ENCODE measurements around the gene ARHGAP42. TPM values are rescaled to one million over a fixed set of nuclear protein-coding genes. Genes with fewer than 3 reads are reported as not detected.
A peak's percentile ranks its signal among the peaks of the same experiment; 100 is the strongest.

ARHGAP42 gene
- total and polyA plus RNA-seq, 10 of the 15 experiments (the other 5 are each of a cell fraction or from before 2014, with no cell fraction given) = 1.8 to 6.3 (median 3.2) TPM

DNA sequence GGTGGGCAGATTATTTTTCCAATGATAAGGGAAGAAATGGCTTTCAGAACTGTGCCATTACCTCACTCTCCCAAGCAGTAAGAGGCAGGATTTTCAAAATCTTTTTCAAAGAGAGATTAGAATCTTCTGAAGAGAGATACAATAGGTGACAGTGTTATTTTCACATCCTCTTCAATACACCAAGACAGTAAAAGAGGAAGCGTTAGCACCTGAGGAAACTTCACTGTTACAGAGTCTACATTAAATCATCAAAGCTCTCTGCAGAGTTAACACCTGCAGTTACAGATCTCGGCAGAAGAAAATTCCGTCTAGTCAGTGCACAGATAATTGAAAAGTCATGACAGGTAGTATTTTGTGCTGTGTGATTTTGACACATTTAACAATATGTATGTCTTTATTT, 297.6 kb downstream of the ARHGAP42 start:
- DNase-seq (ENCODE audit: low read depth, low spot score) = no peak
- peak; percentile 57; the same call in 1 of the 2 replicates for TF ChIP-seq SPI1 (IDR thresholded peaks at IDR 0.05; ENCODE audit: borderline replicate concordance, insufficient read depth, low read depth, low read length)
- TF ChIP-seq CREB1 (IDR thresholded peaks at IDR 0.05; ENCODE audit: low read depth) = no peak

DNA sequence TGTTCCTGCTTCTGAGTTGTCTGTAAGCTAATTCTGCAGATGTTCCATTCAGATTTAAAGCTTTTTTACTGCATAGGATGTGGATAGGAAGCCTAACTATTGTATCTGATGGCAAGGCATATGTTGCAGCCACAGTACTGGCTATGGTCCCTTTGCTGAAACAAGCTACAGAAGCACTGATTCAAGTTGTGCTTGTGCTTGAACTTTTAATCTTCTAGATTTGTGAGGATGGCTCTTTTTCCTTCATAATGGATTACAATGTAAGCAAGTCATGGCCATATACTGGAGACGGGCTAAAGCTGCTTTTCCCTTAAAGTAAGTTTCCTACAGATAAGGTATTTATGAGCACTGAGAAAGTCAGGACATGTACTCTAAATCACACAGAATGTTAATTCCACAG, 303.8 kb downstream of the ARHGAP42 start:
- 92% methylated on average over 1 of the region's 1 CpG for WGBS (ENCODE audit: insufficient coverage, insufficient replicate concordance, low lambda C conversion rate, missing lambda C conversion rate)
- ChIA-PET SMC1A (ENCODE audit: uncharacterized antibody, unreplicated experiment) (interaction anchor here (0.9 kb wide), 1 partner anchor 768 kb away, joined by 3 read pairs; no protein-coding TSS in a partner anchor), RAD21 (ENCODE audit: unreplicated experiment) (no interaction called here), POLR2A (no interaction called here), CTCF (no interaction called here)
- no TSS peak for BruUV-seq (replicated peaks)
- Histone ChIP-seq H3K36me3 (ENCODE audit: control insufficient read depth in 2 of 2, insufficient read depth in 2 of 2, low read length in 1 of 2) (no peaks in the 10 kb centered on the region), H3K9me3 (replicated peaks; ENCODE audit: control insufficient read depth, insufficient read depth, low read length) (no peaks in the 10 kb centered on the region), H3K79me2 (ENCODE audit: control insufficient read depth, insufficient read depth, low read length) (no peaks in the 10 kb centered on the region), H2AFZ (ENCODE audit: control insufficient read depth, low read depth, low read length) (no peak overlapping the region), H4K20me1 (ENCODE audit: control insufficient read depth, insufficient read depth) (peaks cover 3% of the 10 kb centered on the region; the same call in 1 of the 2 replicates), H3K4me3 (no peak overlapping the region), H3K27ac (ENCODE audit: control insufficient read depth, insufficient read depth) (no peak overlapping the region), H3K9ac (ENCODE audit: control insufficient read depth, insufficient read depth, low read length) (no peak overlapping the region), H3K4me2 (ENCODE audit: control insufficient read depth, insufficient read depth) (no peak overlapping the region), H3K27me3 (replicated peaks in 1 of 2; ENCODE audit: control insufficient read depth in 2 of 2, insufficient read depth in 2 of 2, low read length in 1 of 2) (no peaks in the 10 kb centered on the region), H3K4me1 (ENCODE audit: control insufficient read depth, insufficient read depth, low read length) (no peaks in the 10 kb centered on the region)
- ATAC-seq (no peak), FAIRE-seq (no peak), DNase-seq (ENCODE audit: low read depth, low spot score) (no peak)
- intact Hi-C loops (cut with micrococcal nuclease; ENCODE audit: unreplicated experiment) (no loop called here), in situ Hi-C loops (cut with MboI) (no loop called here)
- TF ChIP-seq SUZ12 (IDR thresholded peaks at IDR 0.05; ENCODE audit: unreplicated experiment) = no peak
- TF ChIP-seq ZNF24 (IDR thresholded peaks at IDR 0.05) = no peak
- TF ChIP-seq POLR2AphosphoS2 (IDR thresholded peaks at IDR 0.05; ENCODE audit: low read depth, low read length) = no peak
- TF ChIP-seq, protein P1, sequence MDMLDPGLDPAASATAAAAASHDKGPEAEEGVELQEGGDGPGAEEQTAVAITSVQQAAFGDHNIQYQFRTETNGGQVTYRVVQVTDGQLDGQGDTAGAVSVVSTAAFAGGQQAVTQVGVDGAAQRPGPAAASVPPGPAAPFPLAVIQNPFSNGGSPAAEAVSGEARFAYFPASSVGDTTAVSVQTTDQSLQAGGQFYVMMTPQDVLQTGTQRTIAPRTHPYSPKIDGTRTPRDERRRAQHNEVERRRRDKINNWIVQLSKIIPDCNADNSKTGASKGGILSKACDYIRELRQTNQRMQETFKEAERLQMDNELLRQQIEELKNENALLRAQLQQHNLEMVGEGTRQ (IDR thresholded peaks at IDR 0.05; ENCODE audit: borderline replicate concordance, low read depth, low read length) = no peak
- TF ChIP-seq STAT3 (IDR thresholded peaks at IDR 0.05; ENCODE audit: low read depth, low read length) = no peak
- TF ChIP-seq RELA (IDR thresholded peaks at IDR 0.05; ENCODE audit: borderline replicate concordance, partially characterized antibody) = no peak
- TF ChIP-seq SUPT20H (IDR thresholded peaks at IDR 0.05; ENCODE audit: borderline replicate concordance, control insufficient read depth, low read depth, low read length) = no peak

More for the DNA sequence above, 297.6 kb downstream of the ARHGAP42 start:
- RAD21 ChIA-PET (ENCODE audit: unreplicated experiment) = no interaction called here
- CTCF ChIA-PET = no interaction called here
- SMC1A ChIA-PET (ENCODE audit: uncharacterized antibody, unreplicated experiment) = no interaction called here
- Histone ChIP-seq H3K9me3 (replicated peaks; ENCODE audit: control insufficient read depth, insufficient read depth, low read length) (no peaks in the 10 kb centered on the region), H3K9ac (ENCODE audit: control insufficient read depth, insufficient read depth, low read length) (no peak overlapping the region), H4K20me1 (ENCODE audit: control insufficient read depth, insufficient read depth) (peaks cover 3% of the 10 kb centered on the region; the same call in 1 of the 2 replicates), H3K4me1 (ENCODE audit: control insufficient read depth, insufficient read depth, low read length) (no peaks in the 10 kb centered on the region), H2AFZ (ENCODE audit: control insufficient read depth, low read depth, low read length) (no peak overlapping the region), H3K4me3 (no peak overlapping the region), H3K79me2 (ENCODE audit: control insufficient read depth, insufficient read depth, low read length) (no peaks in the 10 kb centered on the region), H3K4me2 (ENCODE audit: control insufficient read depth, insufficient read depth) (no peak overlapping the region), H3K27ac (ENCODE audit: control insufficient read depth, insufficient read depth) (no peak overlapping the region), H3K27me3 (replicated peaks in 1 of 2; ENCODE audit: control insufficient read depth in 2 of 2, insufficient read depth in 2 of 2, low read length in 1 of 2) (no peaks in the 10 kb centered on the region), H3K36me3 (ENCODE audit: control insufficient read depth in 2 of 2, insufficient read depth in 2 of 2, low read length in 1 of 2) (no peaks in the 10 kb centered on the region)
- in situ Hi-C loops (cut with MboI) = no loop called here
- intact Hi-C loops (cut with micrococcal nuclease; ENCODE audit: unreplicated experiment) = loop anchor here (10.0 kb wide), 1 partner anchor 450 kb away; no protein-coding TSS in a partner anchor
- BruUV-seq (replicated peaks) = no TSS peak
- 46% methylated on average over 3 of the region's 3 CpGs for WGBS (ENCODE audit: insufficient coverage, insufficient replicate concordance, low lambda C conversion rate, missing lambda C conversion rate)
- POLR2A ChIA-PET = no interaction called here
- ATAC-seq (peak; percentile 85), FAIRE-seq (no peak)

Measured in GM12878 (cell line).